ENCODE measurements around the gene CDK15.
"Not testable (repeated sequence)": the region's sequence is repeated elsewhere in the genome, so short reads cannot be mapped to it uniquely, and the experiment has no call there.

The CDK15 gene

DNA sequence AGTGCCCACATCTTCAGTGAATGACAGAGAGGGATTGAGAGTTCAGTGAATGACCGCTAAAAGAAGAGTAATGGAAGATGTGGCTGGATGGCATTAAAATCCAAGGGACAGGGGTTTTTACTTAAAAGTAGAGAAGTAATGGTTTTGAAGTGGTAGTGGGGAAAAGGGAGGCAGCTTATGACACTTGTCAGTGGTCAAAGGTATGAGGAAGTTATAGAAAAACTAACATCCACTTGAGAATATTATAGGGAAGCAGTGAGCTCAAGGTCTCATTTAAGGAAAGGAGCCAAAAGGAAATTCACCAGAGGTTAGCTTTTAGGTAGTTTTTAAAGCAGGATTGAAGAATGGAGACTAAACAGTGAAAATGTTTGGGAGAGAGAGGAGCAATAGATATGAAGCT lies 24.3 kb downstream of the CDK15 start:
- DNase-seq (ENCODE audit: low read depth), result no peak

DNA sequence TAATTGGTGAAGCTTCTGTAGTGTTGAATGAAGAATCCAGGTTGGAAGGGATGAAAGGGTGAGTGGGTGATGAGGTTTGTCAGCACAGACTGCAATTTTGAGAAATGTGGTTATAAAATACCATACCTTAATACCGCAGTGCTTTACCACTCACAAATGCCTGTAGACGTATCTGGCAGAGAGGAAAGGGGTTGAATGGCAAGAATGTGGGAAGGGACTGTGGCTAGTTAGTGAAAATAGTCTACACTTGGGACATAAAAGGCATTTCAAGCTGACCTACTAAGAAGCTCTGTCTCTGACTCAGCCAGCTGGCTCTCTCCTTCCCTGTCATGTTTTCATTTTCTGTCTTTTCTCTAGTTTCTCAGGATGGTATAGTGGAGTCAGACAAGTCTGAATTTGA lies 25.1 kb downstream of the CDK15 start:
- peak; percentile 78 for DNase-seq (ENCODE audit: low read depth)

DNA sequence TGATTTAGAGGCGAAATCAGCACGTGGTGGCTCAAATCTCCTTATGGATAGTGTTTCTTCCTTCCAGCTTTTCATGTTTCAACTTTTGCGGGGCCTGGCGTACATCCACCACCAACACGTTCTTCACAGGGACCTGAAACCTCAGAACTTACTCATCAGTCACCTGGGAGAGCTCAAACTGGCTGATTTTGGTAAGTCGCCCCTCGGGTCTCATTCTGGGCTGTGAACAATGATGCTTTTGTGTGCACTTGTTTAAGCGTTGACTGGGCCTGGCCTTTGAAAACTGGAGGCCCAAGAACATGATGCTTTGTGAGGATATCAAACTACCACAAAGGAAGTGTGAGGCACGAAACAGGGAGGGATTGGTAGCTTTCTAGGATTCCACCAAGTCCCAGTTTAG lies 27.4 kb downstream of the CDK15 start:
- no peak for DNase-seq (ENCODE audit: low read depth)

DNA sequence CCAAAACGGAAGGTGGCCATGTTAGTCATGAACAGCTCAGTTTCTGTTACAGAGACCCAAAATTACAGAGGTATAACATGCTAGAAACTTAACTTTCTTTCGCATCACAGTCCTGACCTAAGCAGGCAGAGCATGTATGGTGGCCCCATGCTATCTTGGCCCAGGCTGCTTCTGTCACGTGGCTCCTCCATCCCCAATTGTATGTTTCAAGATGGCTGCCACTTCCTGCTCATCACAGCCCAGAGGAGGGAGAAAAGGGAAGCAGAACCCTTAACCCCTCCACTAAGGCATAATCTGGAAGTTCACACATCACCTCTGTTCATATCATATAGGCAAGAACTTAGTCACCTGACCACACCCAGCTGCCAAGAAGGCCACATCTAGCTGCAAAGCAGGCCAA lies 28.7 kb downstream of the CDK15 start:
- no peak for DNase-seq (ENCODE audit: low read depth)

DNA sequence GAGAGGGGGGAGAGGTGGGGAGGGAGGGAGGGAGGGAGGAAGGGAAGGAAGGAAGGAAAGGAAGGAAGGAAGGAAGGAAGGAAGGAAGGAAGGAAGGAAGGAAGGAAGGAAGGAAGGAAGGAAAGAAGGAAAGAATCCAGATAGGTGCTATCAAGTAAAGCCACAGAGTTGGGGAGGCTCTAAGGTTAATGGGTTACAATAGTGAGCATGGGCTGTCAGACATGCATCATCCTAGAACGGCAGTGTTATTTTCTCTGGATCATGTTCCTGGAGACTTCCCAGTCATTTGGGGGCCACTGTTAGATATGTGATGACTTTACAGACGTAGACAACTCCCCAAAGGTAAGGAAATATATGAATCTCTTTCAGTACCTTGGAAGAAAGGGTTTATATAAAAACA lies 31.1 kb downstream of the CDK15 start:
- DNase-seq (ENCODE audit: low read depth), result no peak

DNA sequence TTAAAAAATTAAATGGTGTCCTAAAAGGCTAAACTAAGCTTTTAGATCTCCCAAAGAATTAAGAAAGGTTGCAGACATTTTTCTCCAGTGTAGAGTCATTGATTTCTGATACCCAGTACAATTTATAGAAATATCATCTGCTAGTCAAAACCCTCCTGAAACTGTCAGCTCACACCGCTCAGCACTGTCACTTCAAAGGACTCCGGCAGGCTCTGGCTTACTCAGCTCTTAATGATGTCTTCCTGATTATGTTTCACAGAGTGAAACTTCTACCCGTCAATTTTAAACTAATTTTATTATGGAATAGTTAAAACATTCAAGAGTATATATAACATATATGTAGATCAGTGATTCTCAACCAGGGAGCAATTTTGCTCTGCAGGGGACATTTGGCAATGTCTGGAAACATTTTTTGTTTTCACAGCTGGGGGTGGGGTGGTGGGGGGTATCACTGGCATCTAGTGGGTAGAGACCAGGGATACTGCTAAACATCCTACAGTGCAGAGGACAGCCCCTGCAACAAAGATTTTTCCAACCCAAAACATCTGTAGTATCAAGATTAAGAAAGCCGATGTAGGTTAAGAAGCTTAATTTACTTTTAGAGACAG lies 31.6 kb downstream of the CDK15 start:
- DNase-seq (ENCODE audit: low read depth), result no peak

DNA sequence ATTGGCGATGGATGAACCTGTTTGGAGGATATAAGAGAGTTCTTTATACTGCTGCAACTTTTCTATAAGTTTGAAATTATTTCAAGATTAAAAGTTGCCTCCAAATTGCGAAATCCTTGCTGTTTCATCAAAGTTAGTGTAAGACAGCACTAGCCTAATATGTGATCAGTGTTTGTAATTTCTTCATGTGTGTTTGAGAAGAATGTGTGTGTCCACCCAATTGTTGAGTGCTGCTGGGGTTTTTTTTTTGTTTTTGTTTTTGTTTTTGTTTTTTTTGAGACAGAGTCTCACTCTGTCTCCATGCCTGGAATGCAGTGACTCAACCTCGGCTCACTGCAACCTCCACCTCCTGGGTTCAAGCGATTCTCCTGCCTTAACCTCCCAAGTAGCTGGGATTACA lies 33.4 kb downstream of the CDK15 start:
- no peak for DNase-seq (ENCODE audit: low read depth)

DNA sequence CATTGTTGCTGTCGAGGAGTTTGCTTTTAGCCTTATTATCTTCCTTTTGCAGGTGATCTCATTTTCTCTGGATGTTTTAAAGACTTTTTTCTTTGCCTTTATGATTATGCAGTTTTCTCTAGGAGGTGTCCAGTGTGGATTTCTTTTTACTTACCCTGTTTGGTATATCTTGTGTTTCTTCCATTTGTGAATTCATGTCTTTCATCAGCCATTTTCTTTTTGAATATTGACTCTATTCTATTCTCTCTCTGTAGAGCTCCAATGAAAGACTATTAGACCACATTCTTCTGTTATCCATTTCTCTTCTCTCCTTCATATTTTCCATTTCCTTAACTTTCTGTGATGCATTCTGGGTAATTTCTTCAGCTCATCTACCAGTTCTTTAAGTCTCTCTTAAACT lies 34.4 kb downstream of the CDK15 start:
- DNase-seq (ENCODE audit: low read depth), result no peak

DNA sequence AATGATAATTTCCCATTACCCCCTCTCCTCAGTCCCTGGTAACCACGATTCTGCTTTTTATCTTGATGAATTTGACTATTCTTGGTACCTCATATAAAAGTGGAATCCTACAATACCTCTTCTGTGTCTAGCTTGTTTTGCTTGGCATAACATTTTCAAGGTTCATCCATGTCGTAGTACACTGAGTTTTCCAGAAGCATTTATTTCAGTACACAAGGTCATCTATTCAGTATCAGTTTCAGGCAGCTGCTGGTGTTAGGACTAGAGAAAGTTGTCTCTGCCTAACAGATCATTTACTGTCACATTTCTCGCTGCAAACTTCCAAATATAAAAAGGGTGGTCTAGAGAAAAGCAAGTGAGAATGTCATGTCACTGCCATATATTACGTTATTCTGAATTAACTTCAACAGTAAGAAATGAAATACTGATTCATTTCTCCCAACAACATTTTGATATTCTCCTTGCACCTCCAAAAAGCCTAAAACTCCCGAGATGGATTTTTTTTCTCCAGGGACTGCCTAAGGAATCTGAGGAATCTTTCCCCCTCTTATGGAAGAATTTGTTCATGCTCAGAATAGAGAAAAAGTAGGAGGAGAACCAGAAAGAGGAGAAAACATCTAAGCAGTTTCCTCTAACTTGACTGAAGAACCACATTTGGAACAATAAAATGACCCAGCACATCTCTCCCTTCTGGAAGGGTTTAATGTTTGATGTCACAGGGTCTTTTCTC lies 36.0 kb downstream of the CDK15 start:
- DNase-seq (ENCODE audit: low read depth), result no peak

DNA sequence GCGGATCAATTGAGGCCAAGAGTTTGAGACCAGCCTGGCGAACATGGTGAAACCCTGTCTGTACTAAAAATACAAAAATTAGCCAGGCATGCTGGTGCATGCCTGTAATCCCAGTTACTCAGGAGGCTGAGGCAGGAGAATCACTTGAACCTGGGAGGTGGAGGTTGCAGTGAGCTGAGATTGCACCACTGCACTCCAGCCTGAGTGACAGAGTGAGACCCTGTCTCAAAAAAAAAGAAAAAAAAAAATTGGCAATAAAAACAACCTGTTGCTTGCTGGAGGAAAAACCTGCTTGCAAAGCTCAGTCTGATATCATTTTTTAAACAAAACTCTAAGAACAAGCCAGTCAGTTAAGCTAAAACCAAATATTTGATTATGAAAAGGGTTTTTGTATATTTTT lies 38.6 kb downstream of the CDK15 start:
- DNase-seq (ENCODE audit: low read depth), result not testable (repeated sequence)

DNA sequence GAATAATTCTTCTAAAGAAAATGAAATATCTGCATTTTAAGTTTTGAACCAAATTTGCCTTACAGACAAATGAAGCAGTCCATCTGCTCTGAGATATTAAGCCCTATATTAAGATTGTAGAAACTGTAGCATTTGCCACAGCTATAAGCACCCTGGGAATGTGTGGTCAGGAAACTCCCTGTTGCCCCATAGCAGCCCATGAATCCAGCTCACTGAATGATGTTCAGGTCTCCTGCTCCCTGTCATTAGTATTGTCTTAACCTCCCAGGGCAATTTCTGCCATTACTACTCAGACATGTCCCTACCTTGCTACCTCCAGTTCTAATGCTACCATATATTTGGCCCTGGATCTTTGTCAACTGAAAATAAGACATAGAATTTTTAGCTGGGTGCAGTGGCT lies 41.1 kb downstream of the CDK15 start:
- no peak for DNase-seq (ENCODE audit: low read depth)

DNA sequence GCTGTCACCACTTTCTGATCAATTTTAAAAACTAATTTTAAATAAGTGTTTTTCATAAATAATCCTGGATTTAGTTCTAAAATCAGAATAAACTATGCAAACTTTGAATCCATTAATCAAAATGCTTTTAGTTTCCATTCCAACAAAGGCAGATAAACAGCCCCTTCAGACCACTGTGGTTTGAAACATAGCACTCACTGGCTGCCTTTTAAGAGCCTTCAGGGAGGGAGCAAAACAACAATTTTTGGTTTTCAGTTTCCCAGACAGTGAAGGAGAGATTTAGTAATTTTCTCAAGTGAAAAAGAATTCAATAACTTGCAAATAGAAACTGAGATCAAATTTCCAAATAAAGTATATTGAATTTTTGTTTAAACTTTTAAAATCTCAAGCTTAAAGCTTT lies 46.1 kb downstream of the CDK15 start:
- DNase-seq (ENCODE audit: low read depth), result no peak

DNA sequence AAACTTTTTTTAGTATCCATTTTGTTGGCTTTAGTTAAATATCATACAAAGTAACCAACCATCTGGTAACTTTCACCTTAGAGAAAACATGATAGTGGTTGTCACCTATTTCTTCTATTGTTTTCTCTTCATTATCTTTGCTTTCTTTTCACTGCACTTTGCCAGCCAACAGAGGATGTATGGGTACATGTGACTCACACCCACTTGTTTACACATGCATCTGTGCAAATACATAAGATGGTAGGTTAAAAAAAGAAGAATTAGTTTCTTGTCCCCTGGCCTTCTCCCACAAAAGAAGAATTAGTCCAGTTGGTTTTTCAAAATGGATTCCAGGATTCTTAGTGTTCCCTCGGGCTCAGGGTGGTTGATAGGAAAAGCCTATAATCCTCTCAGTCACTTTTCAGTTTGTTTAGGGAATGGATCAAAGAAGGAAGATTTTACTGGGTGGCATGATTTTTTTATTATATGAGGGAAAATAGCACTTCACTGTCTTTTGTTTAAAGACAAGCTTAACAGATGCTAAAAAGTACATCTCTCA lies 46.6 kb downstream of the CDK15 start:
- DNase-seq (ENCODE audit: low read depth), result no peak

DNA sequence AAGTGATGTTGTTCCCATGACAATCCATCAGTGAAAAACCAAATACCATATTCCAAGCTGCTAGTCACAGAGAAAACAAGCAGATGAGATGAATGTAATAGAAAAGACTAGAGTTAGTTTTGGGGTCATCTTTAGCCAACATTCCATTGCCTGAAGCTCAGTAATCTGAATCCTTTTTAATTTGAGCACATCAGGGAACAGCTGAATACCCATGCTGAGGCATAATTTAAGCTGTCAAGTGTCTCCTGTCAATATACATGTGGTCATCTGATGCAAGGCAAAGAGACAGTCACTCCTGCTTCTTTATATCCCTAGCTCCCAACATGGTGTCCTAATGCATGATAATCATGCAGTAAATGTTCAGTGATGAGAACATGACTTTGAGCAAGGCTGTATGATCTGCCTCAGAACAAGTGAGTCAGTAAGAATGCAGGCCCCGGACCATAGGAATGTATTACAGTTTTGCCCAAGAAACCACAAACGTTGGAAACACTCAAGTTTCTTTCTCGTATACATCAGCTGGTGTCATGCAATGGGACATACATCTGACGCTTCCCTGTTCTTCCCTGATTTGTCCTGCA lies 48.0 kb downstream of the CDK15 start:
- DNase-seq (ENCODE audit: low read depth), result peak; percentile 94

DNA sequence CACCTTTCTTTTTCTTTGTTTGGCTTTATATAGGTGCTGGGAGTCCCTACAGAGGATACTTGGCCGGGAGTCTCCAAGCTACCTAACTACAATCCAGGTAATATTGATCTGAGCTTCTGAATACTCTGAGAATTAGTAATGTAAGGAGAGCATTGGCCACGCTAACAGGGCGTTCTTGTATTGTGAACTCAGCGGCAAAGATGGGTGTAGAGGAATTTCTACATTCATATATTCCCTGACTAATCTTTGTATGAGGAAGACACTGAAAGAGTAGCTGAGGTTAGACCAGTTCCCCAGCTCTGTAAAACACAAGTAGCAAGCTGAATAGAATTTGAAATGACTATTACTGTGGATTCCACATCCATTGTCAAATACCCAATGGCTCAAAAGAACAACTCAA lies 48.5 kb downstream of the CDK15 start:
- DNase-seq (ENCODE audit: low read depth), result no peak

DNA sequence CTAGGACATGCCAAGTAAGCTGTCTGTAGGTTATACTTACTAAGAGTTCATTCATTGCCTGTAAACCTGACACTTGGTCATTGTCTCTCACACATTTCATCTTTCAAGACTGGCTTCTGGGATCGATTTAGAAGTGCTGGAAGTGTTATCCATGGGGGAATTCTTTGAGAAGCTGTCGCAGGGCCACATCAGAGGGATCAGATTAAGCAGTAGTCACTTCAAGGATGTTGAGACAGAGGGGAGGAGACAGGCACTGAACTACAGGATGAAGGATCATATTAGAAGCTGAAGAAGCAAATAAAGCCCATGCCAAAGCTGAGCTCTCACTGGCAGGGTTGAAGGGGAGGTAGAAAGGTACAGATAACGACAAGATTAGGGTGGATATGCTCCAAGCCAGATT lies 49.0 kb downstream of the CDK15 start:
- DNase-seq (ENCODE audit: low read depth), result no peak

DNA sequence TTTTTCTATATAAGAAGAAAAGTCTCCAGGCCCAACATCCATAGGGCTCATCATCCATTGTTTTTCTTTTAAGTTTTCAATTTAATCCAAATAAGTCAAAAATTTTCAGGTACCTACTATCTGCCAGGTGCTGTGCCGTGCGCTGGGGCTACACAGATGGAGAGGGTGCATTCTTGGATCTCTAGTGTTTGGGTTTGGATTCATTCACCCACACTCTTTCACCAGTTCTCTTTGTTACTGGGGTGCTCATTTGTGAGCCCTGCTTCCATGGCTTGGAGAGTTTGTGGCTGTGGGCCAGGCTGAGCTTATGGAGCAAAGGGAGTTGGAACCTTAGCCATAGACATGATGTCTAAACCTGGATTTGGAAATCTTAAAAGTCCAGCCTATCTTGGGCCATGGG lies 51.0 kb downstream of the CDK15 start:
- DNase-seq (ENCODE audit: low read depth), result no peak

DNA sequence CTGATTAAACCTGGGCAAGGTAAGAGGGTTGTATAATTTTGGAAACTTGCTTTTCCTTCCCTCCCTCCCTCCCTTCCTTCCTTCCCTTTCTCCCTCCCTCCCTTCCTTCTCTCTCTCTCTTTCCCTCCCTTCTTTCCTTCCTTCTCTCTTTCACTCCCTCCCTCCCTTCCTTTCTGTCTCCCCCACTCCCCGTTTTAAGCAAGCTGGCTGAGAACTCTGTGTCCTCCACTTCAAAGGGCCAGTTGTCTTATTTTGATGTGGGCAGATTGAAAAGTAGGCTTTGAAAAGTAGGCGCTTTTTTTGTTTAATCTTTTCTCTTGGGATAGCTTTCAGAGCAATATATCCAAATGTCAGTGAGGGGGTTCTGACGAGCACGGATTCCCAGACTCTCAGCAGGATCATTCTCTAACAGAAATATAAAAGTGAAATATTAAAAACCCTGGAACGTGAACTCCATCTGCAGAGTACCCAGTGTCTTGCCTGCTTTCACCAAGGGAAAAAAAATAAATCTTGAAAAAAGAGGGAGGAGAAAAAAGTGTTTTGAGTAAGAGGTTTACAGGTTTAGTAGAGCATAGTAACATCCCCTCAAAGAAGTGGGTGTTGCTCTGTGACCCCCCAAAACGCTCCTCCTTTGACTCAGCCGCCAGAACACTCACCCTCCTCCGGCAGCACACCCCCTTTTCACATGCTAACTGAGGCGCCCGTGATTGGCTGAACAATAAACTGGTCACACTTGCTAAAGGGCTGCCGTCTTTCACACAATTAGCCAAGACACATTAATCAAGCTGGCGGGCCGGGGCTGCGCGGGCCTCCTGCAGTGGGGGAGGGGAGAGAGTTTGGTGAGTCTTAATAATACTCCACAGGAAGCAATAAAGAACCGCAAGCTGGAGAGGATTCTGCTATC lies 52.2 kb downstream of the CDK15 start:
- DNase-seq (ENCODE audit: low read depth), result no peak

DNA sequence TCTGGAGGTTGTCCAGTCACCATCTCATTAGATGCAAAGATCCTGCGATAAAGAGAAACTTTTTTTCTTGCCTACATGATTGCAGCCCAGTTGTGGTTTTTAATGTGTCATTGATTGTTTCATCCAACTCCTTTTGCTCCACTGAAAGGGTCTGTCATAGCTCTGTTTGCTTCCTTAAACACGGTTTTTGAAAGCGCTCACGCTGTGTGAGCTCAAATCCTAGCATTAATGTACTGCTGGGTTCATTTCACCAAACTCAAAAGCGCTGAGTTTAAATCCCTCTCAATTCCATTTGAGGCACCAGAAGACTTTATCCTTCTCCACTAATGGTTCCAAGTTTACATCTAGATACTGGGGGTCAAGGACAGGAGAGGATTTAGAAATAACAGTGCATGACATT lies 53.6 kb downstream of the CDK15 start:
- no peak for DNase-seq (ENCODE audit: low read depth)

DNA sequence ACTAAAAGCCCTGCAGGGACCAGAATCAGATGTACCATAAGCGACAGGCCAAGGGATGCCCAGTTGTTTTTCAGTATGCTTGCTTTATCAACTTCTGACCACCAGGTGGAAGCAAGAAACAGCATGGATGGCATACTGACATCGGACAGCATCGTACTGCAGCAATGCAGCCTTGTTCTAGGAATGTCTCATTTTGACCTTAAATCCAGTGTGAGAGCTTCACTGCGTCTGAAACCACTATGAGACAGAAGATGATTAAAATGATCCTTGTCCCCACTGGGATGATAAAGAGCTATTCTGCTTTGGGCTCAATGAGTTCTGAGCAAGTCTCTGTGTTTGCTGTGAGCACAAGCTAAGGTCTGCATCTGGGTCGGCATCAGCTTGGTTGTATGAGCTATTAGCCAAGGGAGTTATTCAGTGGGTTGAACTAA lies 54.3 kb downstream of the CDK15 start:
- DNase-seq (ENCODE audit: low read depth), result peak; percentile 51

DNA sequence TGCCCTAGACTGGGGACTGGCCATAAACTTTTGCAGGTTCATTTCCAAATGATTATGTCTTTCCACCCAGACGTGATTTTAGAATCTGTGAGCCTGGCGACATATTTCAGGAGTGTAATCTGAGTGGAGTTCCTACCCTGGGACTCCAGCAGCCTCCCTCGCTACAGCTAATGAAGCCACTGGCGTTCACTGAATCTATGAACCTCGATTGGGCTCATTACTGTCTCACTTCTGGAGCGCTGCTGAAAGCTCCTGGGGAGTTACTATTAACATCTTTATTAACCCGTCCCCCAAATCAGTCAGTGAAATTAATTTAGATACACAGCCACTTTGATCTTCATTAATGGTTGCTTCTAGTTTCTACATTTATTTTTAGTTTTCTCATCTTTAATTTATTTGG lies 56.5 kb downstream of the CDK15 start:
- no peak for DNase-seq (ENCODE audit: low read depth)
